H7 (cell line): ENCODE measurements around the gene ORC4. TPM values are rescaled to one million over a fixed set of nuclear protein-coding genes. Genes with fewer than 3 reads are reported as not detected.

ENCODE experiments used
- DNase-seq: peaks from one replicate; pipeline ENCODE4 v3.0.0; 2012
- H3K27me3 ChIP-seq: 2 replicates; pipeline ENCODE4 v1.6.0; 2011; ENCODE audit warnings: mild to moderate bottlenecking, low read length; ENCODE audit not compliant: control insufficient read depth, insufficient read depth
- H3K36me3 ChIP-seq: replicated peaks from 2 replicates; pipeline ENCODE4 v1.5.1; 2011; ENCODE audit warnings: low read length; ENCODE audit not compliant: control insufficient read depth, insufficient read depth
- H3K4me3 ChIP-seq: 2 replicates; pipeline ENCODE4 v1.5.1; 2011; ENCODE audit warnings: low read depth, mild to moderate bottlenecking, control low read depth, low read length, moderate library complexity; ENCODE audit not compliant: insufficient read depth
- total RNA-seq: library from RNA; depleted of rRNA; stranded (reverse); fragments of >200 nt; shearing (Covaris generic); gene quantifications from 2 replicates; pipeline ENCODE4 v1.2.3, GENCODE V29; 2014; rRNA removed

ORC4 gene
- 57.3 and 60.6 TPM in 2 replicates for total RNA-seq

DNA sequence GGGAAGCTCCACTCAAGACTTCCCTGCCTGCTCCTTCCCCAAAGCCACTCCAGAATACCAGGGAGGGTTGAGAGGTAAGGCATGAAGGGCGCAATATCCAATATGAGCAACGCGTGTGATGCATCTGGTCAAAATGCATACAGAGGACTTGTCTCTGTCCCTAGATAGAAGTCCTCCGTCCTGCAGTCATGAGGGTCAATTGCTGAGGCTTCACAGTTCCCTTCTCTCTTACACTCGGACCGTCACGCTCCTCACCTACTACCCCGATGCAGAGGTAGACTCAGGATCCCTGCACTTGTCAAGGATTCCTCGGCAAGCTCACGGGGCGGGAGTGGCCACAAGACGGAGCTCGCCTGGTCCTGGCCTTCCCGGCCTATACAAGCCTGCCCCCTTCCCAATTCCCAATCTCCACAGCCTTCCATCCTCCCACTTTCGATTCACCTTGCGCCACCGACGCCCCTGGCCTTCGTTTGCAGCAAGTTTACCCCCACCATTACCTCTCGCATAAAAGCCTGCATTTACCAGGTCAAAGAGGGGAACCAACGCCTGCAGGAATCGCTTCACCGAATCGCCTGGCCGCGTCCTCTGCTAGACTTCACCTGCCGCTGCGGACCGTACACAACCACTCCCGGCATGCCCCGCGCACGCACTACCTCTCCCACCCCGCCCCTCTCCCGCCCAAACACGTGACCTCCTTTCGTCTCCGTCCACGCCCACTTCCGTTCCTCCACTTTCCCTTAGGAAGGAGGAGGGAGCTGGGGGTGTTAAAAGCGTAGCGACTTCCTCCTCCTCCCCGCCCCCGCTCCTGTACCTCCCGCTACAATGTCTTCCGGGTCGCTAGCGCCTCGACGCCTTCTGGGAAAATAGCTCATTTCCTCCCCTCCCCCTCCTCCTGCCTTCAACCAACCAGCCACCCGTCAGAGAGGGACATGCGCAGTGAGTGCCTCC is at the start of gene ORC4:
Gene ORC4, minus strand, starts transcription at position 627 of the 948 bp plus-strand sequence. CDS start 44,779 bp downstream, outside the sequence.
- H3K27me3 ChIP-seq: no peaks in the 10 kb centered on the region
- DNase-seq: peak; percentile 77
- H3K4me3 ChIP-seq: peak within 1 kb of the TSS; percentile 62
- no peaks in the 10 kb centered on the region for H3K36me3 ChIP-seq

DNA sequence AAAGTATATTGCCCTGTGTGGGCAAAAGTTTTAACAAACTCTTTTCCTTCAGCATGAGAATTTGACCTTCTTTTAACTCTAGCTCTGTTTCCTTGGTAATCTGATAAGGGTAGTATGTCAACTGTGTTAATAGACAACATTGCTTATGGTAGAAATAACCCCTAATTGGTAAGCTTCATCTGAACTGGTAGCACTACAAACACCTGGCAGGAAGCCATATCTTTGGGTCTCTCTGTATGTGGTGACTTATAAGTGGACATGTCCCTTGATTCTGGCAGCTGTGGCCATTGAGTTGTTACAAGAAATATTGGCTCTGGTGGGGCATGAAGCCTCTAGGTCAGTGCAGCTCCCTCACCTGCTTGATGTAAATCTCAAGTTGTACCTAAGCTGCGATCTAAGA is 47.3 kb upstream of the ORC4 start:
- Histone ChIP-seq H3K36me3 (no peaks in the 10 kb centered on the region), H3K4me3 (no peak overlapping the region), H3K27me3 (no peaks in the 10 kb centered on the region)
- DNase-seq: no peak

DNA sequence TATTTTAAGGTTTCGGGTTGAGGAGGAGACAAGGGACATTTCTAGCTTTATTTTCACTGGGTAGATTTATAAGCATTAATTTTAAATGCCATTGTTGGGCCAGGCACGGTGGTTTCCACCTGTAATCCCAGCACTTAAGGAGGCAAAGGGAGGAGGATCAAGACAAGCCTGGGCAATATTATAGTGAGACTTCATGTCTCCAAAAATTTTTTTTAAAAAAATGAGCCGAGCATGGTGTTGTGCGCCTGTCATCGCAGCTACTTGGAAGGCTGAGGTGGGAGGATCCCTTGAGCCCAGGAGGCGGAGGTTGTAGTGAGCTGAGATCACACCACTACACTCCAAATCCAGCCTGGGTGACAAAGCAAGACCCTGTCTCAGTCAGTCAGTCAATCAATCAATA is 45.4 kb upstream of the ORC4 start:
- no peaks in the 10 kb centered on the region for H3K27me3 ChIP-seq
- no peaks in the 10 kb centered on the region for H3K36me3 ChIP-seq
- no peak for DNase-seq
- H3K4me3 ChIP-seq: no peak overlapping the region

DNA sequence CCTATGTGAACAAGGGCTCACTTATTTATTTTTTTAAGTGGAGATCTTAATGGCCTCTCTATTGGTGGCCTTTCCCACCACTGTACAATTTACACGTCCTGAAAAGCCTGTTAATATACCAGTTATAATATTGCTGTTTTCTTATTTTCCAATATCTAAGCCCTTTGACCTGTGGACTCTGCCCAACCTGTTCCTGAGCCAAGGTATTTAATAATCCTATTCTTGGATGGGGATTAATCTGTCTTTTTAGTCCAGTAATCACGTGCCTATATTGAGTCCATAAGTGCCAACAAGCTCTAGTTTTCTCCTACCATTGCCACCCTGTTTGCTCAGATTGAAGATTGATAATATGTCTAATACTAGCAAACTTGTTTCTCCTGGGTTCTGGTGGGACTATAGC is 43.1 kb upstream of the ORC4 start:
- no peak for DNase-seq
- Histone ChIP-seq H3K4me3 (no peak overlapping the region), H3K36me3 (no peaks in the 10 kb centered on the region), H3K27me3 (no peaks in the 10 kb centered on the region)

DNA sequence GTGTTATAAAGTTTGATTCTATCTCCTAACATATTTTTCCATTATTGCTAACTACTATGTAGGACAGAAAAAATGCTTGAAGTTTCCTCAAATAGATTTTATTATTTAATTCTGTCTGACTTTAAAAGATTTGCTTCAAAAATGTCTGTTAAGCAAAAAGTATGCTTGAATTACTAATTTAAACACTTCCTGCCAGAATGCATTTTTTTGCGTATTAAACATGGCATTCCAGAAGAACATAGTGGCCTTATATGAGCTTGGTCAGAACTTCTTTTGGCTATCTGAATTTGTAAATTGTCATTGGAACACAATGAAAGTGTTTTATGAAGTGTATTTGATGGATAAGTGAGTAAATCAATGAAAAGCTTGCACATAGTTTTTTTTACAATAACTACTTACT is 38.1 kb upstream of the ORC4 start:
- H3K4me3 ChIP-seq: no peak overlapping the region
- DNase-seq: no peak
- no peaks in the 10 kb centered on the region for H3K36me3 ChIP-seq
- no peaks in the 10 kb centered on the region for H3K27me3 ChIP-seq

DNA sequence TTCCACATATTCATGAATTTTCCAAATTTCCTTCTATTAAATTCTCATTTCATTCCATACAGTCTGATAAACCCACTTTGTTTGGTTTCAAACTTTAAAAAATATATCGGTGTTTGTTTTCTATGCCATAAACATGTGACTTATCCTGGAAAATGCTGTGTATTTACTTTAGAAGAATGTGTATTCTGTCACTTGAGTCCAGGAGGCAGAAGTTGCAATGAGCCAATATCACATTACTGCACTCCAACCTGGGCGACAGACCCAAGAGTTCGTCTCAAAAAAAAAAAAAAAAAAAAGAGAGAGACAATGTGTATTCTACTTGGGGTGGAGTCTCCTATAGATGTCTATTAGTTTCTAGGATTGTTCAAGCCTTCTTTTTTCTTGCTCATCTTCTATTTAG is 32.1 kb upstream of the ORC4 start:
- Histone ChIP-seq H3K4me3 (no peak overlapping the region), H3K27me3 (no peaks in the 10 kb centered on the region), H3K36me3 (no peaks in the 10 kb centered on the region)
- DNase-seq: no peak

DNA sequence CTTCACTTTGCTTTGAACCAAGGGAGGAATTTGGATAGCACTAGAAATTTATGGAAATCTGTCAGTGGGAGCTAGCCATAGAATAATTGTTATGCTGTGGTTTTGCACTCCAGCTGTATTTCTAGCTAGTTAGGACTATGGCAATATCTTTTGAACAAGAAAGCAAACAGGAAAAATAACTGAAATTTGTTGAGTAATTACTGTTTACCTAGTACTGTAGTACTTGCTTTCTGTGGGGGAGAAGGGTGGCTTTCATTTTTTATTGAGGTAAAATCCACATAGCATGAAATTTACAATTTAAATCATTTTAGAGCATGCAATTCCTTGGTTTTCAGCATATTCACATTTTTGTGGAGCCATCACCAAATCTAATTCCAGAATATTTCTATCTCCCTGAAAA is 28.7 kb upstream of the ORC4 start:
- H3K4me3 ChIP-seq: no peak overlapping the region
- DNase-seq: no peak
- no peaks in the 10 kb centered on the region for H3K27me3 ChIP-seq
- H3K36me3 ChIP-seq: no peaks in the 10 kb centered on the region

DNA sequence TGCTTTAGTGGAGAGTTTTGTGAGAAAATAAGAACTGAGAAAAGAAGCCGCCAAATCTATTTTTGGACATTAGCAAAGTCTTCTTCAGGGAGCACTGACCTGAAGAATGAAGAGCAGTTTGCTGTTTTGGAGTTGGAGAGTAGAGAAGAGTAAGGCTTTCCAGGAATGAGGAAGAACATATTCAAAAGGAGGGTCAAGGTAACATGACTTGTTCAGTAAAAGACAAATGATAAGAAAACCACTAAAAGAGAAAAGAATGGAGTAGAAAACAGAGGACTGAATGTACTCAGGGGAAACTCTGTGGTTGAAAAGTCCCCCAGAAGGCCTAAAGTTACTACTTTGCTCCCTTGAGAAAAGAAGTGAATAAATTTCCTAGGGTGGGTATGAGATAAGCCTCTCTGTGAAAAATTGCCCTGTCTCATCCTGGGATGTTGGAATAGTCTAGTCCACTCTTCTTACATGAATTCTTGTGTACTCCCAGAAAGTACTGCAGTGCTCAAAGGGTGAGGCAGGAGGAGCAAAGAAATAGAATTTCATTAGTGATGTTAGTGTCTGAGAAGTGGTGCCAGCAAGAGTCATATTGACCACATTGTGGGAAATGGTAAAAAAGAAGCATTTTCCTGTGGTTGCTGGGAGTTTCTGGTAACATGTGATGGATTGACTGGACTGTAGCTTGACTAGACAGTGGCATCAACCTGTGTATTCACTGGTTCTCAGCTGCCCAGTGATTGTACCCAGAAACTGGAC is 28.1 kb upstream of the ORC4 start:
- Histone ChIP-seq H3K4me3 (no peak overlapping the region), H3K27me3 (no peaks in the 10 kb centered on the region), H3K36me3 (no peaks in the 10 kb centered on the region)
- DNase-seq: no peak

DNA sequence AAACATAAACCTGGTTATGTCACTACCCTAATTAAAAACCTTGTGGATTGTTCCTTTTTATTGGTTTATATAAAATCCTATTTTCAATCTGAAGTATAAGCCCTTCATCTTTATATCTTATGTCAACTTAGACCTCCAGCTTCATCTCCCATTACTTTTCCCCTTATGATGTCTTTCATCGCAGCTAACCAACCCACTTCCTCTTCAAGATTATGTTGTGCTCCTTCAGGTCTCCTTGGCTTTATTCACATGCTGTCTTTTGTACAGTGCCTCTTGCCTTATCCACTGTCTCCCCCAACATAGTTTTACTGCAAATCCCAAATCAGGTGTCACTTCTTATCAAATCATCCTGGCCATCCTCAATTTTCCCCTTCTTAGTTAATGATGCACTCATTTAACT is 26.3 kb upstream of the ORC4 start:
- no peak overlapping the region for H3K4me3 ChIP-seq
- no peak for DNase-seq
- H3K27me3 ChIP-seq: no peaks in the 10 kb centered on the region
- H3K36me3 ChIP-seq: no peaks in the 10 kb centered on the region

DNA sequence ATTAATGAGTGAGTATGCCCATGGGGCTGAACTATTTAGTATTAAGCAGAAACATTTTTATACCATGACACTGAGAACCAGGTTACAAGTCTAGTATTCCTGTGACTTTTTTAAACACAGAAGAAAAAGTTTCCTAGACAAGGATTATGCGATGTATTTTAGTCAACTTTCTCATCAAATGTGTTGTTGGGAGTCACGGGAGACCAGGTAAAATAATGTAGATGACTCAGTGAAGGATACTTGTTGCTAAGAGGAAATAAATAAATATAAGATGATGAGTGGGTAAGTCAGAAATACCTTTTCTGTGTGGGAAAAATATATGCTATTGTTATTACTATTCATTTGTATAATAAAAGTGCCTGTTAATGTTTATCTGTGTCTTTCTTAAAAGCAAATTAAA is 23.8 kb upstream of the ORC4 start:
- Histone ChIP-seq H3K27me3 (no peaks in the 10 kb centered on the region), H3K36me3 (no peaks in the 10 kb centered on the region), H3K4me3 (no peak overlapping the region)
- DNase-seq: no peak

DNA sequence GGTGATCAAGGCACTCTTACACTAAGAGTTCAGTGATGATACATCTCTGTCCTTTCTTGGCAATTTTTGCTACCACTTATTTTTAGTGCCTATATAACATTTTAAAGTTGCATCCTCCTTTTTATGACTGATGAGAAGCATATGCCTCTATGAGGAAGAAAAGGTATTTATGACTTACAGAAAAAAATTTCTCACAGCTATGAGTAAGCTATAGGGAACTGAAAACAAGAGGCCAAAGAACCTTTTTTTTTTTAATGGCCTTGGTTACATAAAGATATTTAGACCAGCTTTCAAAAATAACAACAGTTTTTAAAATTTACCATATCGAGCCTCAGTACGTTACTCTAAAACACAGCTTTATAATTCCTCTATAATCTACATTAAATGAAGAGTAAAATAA is 21.7 kb upstream of the ORC4 start:
- H3K36me3 ChIP-seq: no peaks in the 10 kb centered on the region
- H3K4me3 ChIP-seq: no peak overlapping the region
- DNase-seq: no peak
- H3K27me3 ChIP-seq: no peaks in the 10 kb centered on the region

DNA sequence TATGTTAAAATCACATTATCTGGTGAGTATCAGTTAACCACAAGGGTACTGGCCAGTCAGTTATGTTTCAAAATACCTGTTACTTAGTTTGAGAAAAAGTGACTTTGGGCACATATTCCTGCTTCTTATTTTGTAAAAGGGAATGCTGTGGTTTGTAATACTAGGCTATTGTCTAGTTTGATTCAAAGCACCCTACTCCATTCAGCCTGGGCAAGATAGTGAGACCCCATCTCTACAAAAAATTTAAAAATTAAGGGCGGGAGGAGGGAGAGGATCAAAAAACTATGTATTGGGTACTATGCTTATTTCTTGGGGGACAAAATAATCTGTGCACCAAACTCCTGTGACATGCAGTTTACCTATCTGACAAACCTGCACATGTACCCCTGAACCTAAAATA is 19.2 kb upstream of the ORC4 start:
- no peak for DNase-seq
- no peak overlapping the region for H3K4me3 ChIP-seq
- no peaks in the 10 kb centered on the region for H3K27me3 ChIP-seq
- H3K36me3 ChIP-seq: no peaks in the 10 kb centered on the region

DNA sequence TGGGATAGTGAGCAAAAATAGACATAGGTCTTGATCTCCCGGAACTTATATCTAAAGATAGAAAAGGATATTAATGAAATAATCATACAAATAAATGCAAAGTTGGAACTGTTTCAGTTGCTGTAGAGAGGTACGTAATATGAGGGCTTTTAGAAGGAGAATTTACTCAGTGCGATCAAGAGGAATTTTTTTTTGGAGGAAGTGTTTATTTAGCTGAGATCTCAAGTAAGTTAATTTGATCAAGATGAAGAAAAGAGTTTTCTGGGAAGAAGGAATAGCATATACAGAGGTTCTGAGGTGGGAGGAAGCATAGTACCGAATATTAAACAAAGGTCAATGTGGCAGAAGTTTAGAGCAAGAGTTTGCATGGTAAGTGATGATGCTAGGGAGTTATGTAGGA is 11.7 kb upstream of the ORC4 start:
- H3K36me3 ChIP-seq: no peaks in the 10 kb centered on the region
- H3K27me3 ChIP-seq: no peaks in the 10 kb centered on the region
- DNase-seq: no peak
- no peak overlapping the region for H3K4me3 ChIP-seq

DNA sequence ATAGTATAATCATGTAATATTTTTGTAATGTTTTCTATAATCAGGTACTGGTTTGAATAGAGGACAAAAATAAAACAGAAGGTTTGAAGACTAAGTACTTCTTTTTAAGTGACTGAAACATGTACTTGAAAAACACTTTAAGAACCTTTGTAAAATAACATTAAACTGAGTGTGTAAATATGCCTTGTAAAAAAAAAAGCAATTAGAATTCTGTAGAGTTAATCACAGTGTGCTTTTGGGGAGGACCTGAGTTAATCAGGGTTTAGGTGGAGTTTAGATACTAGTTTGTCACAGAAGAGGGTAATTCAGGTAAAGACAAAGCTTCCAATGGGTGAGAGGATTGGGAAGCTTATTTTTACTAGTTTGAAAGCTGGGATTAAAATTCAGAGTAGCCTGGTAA is 10.6 kb upstream of the ORC4 start:
- Histone ChIP-seq H3K4me3 (no peak overlapping the region), H3K27me3 (no peaks in the 10 kb centered on the region), H3K36me3 (no peaks in the 10 kb centered on the region)
- DNase-seq: no peak

DNA sequence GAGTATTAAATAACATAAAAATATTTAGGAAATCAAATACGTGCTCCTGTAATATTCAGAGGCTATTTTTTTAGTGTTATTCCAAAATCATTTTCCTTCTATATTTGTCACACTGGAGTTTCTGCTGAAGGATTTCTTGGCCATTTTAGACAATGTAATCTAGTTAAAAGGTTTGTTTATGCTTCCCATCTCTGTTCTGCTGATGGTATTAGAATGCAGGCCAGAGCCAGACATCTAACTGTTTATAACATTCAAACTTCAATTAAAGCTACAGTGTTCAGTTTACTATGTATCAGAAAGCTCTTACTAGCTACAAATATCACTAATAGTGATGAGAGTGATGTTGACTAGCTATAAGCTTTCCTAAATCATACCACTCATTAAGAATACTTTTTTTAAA is 8.2 kb upstream of the ORC4 start:
- no peak for DNase-seq
- Histone ChIP-seq H3K27me3 (no peaks in the 10 kb centered on the region), H3K4me3 (no peak overlapping the region), H3K36me3 (no peaks in the 10 kb centered on the region)
